ENCODE data around the gene TSSK6.

TSSK6 gene

GRCh38 chr19:19561946-19562664 is 46.8 kb upstream of the TSSK6 start:
- Histone ChIP-seq H3K4me1 (ENCODE audit: low read length) (no peaks in the 10 kb centered on the region), H3K27ac (ENCODE audit: low read length) (no peak overlapping the region), H3K27me3 (ENCODE audit: low read depth, low read length) (no peaks in the 10 kb centered on the region), H2AFZ (ENCODE audit: low read depth, low read length) (no peak overlapping the region), H3K9ac (ENCODE audit: low read length) (no peak overlapping the region), H3K4me2 (ENCODE audit: low read length) (no peak overlapping the region), H3K9me3 (ENCODE audit: insufficient read depth, low read length) (no peaks in the 10 kb centered on the region), H3K79me2 (ENCODE audit: low read length) (no peaks in the 10 kb centered on the region), H4K20me1 (ENCODE audit: insufficient read depth, low read length) (no peaks in the 10 kb centered on the region), H3K36me3 (replicated peaks; ENCODE audit: low read depth, low read length) (no peaks in the 10 kb centered on the region), H3K4me3 (ENCODE audit: low read length) (no peak overlapping the region)
- TF ChIP-seq, protein P1, sequence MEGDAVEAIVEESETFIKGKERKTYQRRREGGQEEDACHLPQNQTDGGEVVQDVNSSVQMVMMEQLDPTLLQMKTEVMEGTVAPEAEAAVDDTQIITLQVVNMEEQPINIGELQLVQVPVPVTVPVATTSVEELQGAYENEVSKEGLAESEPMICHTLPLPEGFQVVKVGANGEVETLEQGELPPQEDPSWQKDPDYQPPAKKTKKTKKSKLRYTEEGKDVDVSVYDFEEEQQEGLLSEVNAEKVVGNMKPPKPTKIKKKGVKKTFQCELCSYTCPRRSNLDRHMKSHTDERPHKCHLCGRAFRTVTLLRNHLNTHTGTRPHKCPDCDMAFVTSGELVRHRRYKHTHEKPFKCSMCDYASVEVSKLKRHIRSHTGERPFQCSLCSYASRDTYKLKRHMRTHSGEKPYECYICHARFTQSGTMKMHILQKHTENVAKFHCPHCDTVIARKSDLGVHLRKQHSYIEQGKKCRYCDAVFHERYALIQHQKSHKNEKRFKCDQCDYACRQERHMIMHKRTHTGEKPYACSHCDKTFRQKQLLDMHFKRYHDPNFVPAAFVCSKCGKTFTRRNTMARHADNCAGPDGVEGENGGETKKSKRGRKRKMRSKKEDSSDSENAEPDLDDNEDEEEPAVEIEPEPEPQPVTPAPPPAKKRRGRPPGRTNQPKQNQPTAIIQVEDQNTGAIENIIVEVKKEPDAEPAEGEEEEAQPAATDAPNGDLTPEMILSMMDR (IDR thresholded peaks at IDR 0.05; ENCODE audit: low read depth, low read length): no peak
- no peak for TF ChIP-seq EZH2phosphoT487 (IDR thresholded peaks at IDR 0.05; ENCODE audit: low read depth)

- Histone ChIP-seq H3K36me3 (replicated peaks; ENCODE audit: low read depth, low read length) (no peaks in the 10 kb centered on the region), H3K79me2 (ENCODE audit: low read length) (no peaks in the 10 kb centered on the region), H3K9ac (ENCODE audit: low read length) (no peak overlapping the region), H2AFZ (ENCODE audit: low read depth, low read length) (no peak overlapping the region), H3K4me2 (ENCODE audit: low read length) (no peak overlapping the region), H3K27me3 (ENCODE audit: low read depth, low read length) (no peaks in the 10 kb centered on the region), H3K4me3 (ENCODE audit: low read length) (no peak overlapping the region), H4K20me1 (ENCODE audit: insufficient read depth, low read length) (no peaks in the 10 kb centered on the region), H3K4me1 (ENCODE audit: low read length) (no peaks in the 10 kb centered on the region), H3K9me3 (ENCODE audit: insufficient read depth, low read length) (no peaks in the 10 kb centered on the region), H3K27ac (ENCODE audit: low read length) (no peak overlapping the region)
- TF ChIP-seq EZH2phosphoT487 (IDR thresholded peaks at IDR 0.05; ENCODE audit: low read depth): no peak
- TF ChIP-seq, protein P1 (IDR thresholded peaks at IDR 0.05; ENCODE audit: low read depth, low read length): no peak
These were observed 44.6 kb upstream of the TSSK6 start for GRCh38 chr19:19559931-19560330.

DNA sequence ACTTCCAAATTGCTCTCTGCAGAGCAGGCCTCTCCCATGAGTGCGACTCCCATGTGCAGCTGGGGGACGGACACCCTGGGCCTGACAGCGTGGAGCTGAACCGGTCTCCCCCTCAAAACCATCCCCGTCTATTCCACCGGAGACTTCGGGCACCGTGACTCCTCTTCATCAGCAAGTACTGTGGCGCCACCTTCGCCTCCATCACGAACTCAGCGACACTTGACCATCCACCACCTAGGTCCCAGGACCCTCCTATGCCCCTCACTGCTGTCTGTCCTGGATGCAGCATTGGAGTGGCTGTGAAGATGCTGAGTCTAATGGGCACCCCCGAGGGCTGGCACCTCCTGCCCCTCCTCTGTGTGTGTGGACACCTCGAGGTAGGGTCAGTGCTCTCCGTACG is 43.3 kb upstream of the TSSK6 start:
- no peak overlapping the region for H3K4me3 ChIP-seq (ENCODE audit: low read length)
- H3K36me3 ChIP-seq (replicated peaks; ENCODE audit: low read depth, low read length): no peaks in the 10 kb centered on the region
- H3K4me1 ChIP-seq (ENCODE audit: low read length): no peaks in the 10 kb centered on the region
- TF ChIP-seq, protein P1 (IDR thresholded peaks at IDR 0.05; ENCODE audit: low read depth, low read length): no peak
- no peak for TF ChIP-seq EZH2phosphoT487 (IDR thresholded peaks at IDR 0.05; ENCODE audit: low read depth)
- no peak overlapping the region for H3K4me2 ChIP-seq (ENCODE audit: low read length)
- no peak overlapping the region for H3K9ac ChIP-seq (ENCODE audit: low read length)
- H3K9me3 ChIP-seq (ENCODE audit: insufficient read depth, low read length): no peaks in the 10 kb centered on the region
- no peak overlapping the region for H3K27ac ChIP-seq (ENCODE audit: low read length)
- no peaks in the 10 kb centered on the region for H3K27me3 ChIP-seq (ENCODE audit: low read depth, low read length)
- no peaks in the 10 kb centered on the region for H3K79me2 ChIP-seq (ENCODE audit: low read length)
- H2AFZ ChIP-seq (ENCODE audit: low read depth, low read length): no peak overlapping the region
- H4K20me1 ChIP-seq (ENCODE audit: insufficient read depth, low read length): no peaks in the 10 kb centered on the region

DNA sequence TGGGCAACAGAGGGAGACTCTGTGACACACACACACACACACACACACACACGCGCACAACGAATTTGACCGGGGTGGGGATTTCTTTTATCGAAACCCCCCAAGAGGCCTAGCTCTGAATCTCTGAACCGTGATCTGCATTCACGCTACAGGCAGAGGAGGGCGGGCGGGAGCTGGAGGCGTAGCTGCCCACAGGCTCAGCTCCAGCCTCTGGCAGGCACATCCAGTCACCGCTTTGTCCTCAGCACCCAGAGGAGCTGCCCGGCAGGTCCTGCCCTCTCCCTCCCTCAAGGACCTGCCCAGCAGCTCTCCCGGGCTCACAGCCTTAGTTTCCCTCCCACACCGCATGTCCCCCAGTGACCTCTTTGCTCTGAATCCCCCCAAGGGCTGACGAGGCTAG is 42.7 kb upstream of the TSSK6 start:
- H3K79me2 ChIP-seq (ENCODE audit: low read length): no peaks in the 10 kb centered on the region
- no peak for TF ChIP-seq EZH2phosphoT487 (IDR thresholded peaks at IDR 0.05; ENCODE audit: low read depth)
- TF ChIP-seq, protein P1 (IDR thresholded peaks at IDR 0.05; ENCODE audit: low read depth, low read length): no peak
- no peak overlapping the region for H3K4me2 ChIP-seq (ENCODE audit: low read length)
- no peak overlapping the region for H3K4me3 ChIP-seq (ENCODE audit: low read length)
- H3K27me3 ChIP-seq (ENCODE audit: low read depth, low read length): no peaks in the 10 kb centered on the region
- H3K36me3 ChIP-seq (replicated peaks; ENCODE audit: low read depth, low read length): no peaks in the 10 kb centered on the region
- H3K9me3 ChIP-seq (ENCODE audit: insufficient read depth, low read length): no peaks in the 10 kb centered on the region
- no peak overlapping the region for H3K27ac ChIP-seq (ENCODE audit: low read length)
- H4K20me1 ChIP-seq (ENCODE audit: insufficient read depth, low read length): no peaks in the 10 kb centered on the region
- H3K9ac ChIP-seq (ENCODE audit: low read length): no peak overlapping the region
- H2AFZ ChIP-seq (ENCODE audit: low read depth, low read length): no peak overlapping the region
- H3K4me1 ChIP-seq (ENCODE audit: low read length): no peaks in the 10 kb centered on the region
